Stimulated activated CD4-positive, alpha-beta T cell treated with anti-CD3 and anti-CD28 coated beads, Interleukin-15, amount 100 ng/mL, for 24 hours (primary cell): ENCODE results near the gene CCDC127.
A peak's percentile ranks its signal among the peaks of the same experiment; 100 is the strongest.
"Not testable (repeated sequence)": the region's sequence is repeated elsewhere in the genome, so short reads cannot be mapped to it uniquely, and the experiment has no call there.

Experiments
- DNase-seq: peaks from one replicate; pipeline ENCODE4 v3.0.0-alpha.2; 2020

Gene CCDC127, protein sequence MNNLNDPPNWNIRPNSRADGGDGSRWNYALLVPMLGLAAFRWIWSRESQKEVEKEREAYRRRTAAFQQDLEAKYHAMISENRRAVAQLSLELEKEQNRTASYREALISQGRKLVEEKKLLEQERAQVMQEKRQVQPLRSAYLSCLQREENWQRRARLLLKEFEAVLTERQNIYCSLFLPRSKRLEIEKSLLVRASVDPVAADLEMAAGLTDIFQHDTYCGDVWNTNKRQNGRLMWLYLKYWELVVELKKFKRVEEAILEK

DNA sequence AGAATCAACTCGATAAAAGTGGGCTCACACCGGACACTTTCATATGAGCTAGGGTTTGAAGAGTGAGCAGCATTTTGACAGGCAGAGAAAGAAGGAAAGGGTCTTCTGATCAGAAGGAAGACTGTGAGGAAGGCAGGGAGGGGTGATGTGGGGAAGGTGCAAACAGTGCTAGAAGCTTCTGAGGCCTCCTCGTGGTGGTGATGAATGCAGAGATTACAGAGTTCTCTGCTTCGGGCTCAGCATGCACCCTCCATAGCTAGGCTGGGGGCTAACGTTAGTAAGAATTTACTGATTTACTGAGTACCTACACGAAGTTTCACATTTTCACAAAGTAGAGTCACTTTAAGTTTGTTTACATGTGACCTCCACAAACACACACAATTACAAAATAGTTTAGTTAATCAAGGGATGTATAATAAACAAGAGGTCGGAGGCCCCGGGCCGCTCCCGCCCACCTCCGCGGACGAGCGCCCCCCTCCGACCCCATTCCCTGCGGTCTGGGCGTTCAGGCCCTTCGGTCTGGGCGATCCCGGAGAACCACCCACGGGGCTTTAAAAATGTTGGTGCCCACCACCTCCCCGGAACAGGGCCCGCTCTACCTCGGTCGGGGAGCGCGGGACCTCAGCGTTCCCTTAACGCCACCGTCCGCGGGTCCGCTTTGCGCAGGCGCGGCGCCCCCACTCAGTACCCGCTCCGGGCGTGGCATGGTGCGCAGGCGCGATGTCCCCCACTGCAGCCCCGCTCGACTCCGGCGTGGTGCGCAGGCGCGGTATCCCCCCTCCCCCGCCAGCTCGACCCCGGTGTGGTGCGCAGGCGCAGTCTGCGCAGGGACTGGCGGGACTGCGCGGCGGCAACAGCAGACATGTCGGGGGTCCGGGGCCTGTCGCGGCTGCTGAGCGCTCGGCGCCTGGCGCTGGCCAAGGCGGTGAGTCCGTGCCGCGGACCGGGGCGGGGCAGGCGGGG, at the start of gene CCDC127, which contains the start of gene SDHA:
Gene CCDC127 (minus strand): TSS at position 660 of the 963 bp plus-strand sequence. CDS start 1,304 bp downstream, outside the sequence.
Gene SDHA (plus strand): TSS at position 827 of the 963 bp plus-strand sequence. CDS start 36 bp downstream, at position 863.
- DNase-seq, result peak; percentile 99

DNA sequence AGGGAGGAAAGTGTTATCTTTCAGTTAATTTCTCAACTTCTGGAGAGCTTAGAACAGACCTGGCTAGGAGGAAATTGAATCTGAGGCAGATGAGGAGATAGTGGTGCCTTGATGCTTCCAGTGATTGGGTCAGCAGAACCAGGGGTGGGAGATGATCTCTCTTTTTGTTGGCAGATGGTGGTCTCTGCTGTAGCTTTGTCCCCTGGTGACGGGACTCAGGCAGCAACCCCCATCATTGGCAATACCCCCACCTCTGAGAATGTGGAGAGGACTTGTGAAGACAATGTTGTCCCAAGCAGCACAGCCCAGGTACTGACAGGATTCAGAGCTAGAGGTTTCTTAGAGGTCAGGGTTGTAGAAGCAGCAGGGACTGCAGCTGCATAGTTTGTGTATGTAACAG, 49.8 kb upstream of the CCDC127 start:
- no peak for DNase-seq

DNA sequence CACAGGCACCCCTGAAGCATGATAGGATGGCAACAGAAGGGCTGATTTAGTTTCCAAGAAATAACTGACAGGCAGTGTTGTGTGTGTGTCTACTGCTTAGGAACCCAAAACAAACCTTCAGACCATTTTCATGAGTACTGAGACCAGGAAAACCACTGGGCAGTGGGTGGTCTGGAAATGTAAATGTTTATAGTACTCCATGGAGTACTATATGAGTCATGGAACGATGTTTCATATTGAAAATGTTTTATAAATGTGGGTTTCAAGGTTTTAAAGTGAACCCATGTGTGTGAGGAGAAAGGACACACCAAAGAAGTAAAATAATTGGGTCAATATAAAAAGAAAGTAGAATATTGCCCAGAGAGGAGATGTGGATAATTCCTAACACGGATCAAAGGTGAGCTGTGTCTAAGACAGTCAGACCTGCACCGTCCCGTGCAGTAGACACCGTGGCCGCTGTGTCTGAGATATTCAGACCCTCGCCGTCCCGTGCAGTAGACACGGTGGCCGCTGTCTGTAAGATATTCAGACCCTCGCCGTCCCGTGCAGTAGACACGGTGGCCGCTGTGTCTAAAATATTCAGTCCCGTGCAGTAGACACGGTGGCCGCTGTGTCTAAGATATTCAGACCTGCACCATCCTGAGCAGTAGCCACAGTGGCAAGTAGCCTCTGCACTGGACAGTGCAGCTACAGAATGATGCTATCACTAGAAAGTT, 48.5 kb upstream of the CCDC127 start:
- not testable (repeated sequence) for DNase-seq

DNA sequence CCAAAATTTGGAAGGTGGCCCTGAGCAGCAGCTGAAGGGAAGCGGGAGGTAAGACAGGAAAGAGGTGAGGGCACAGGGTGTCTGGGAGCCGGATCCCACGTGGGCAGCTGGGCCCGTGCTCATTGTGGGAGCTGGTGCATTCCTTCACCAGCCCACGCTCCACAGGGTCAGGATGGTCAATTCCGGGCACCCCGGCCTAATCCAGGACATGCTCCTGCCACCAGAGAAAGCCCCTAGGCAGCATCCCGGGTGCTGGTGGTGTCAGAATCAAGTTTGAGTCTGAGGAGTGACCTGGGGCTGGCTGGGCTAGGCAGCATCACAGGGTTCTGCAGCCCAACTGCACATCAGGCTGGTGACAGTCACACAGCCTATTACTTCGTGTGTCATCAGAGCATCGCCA, 46.4 kb upstream of the CCDC127 start:
- DNase-seq, result no peak

DNA sequence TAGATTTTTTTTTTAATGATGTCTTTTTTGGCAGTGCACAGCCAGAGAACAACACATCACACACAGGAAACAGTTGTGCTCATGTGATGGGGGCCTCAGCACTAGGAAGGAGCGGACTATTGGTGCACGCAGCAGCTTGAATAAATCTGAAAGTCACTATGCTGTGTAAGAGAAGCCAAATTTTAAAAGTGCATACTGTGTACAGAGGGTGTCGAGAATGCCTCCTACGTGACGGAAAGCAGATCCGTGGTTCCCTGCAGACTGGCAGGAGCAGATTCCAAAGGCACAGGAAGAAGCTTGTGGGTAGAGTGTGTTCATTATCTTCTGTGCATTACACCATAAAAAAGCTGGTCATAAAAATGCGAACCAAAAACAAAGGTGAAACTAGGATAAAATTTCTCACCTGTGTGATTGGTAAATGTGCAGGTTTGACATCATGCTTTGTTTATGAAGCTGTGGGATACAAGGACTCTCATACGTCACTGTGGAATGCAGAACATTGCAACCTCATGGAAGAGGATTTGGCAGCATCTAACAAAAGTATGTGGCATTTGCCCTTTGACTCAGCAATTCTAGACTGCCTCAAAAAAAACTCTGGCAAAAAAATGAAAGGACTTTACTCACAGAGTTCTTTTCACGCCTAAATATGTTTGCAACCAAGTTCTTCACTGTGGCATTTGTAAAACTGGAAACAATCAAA, 45.5 kb upstream of the CCDC127 start:
- not testable (repeated sequence) for DNase-seq

DNA sequence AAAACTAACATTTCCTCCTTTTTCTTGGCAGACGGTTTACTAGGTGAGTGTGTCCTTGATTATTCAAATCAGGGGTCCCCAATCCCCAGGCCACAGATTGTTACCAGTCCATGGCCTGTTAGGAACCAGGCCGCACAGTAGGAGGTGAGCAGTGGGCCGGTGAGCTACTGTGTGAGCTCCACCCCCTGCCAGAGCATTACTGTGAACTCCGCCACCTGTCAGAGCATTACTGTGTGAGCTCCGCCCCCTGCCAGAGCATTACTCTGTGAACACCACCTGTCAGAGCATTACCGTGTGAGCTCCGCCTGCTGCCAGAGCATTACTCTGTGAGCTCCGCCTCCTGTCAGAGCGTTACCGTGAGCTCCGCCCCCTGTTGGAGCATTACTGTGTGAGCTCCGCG, 39.2 kb upstream of the CCDC127 start:
- no peak for DNase-seq

DNA sequence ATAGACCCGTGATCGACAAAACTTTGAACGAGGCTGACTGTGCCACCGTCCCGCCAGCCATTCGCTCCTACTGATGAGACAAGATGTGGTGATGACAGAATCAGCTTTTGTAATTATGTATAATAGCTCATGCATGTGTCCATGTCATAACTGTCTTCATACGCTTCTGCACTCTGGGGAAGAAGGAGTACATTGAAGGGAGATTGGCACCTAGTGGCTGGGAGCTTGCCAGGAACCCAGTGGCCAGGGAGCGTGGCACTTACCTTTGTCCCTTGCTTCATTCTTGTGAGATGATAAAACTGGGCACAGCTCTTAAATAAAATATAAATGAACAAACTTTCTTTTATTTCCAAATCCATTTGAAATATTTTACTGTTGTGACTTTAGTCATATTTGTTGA, 38.4 kb upstream of the CCDC127 start:
- DNase-seq, result not testable (repeated sequence)

DNA sequence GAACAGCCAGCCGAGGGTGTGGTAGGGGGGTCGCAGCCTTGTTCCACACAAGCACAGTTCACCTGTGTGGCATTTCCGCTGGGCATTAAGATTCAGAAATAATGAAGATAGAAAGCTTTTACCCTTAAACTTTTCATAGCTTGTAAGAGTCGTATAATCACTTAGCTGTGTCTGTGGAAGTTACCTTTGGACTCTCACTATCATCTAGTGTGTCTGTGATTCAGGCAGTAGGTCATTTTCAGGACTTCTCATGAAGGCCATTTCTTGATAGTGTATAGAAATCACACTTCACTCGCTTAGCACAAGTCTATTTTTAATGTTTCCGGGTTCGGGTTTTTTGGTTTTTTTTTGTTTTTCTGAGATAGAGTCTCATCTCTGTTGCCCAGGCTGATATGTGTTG, 37.2 kb upstream of the CCDC127 start:
- not testable (repeated sequence) for DNase-seq

DNA sequence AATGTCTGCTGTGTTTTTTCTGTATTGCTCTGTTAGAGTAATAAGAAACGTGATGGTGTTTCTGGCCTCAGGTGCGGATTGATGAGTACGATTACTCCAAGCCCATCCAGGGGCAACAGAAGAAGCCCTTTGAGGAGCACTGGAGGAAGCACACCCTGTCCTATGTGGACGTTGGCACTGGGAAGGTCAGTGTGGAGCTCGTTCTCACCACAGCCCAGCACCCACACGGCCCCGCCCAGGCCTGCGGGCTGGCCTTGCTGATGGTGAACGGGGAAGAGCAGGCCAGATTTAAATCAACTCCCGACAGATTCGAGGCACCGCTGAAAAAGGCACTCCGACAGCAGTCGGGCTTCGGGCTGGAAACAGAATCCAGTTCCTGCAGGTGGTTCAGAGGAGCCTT, 36.4 kb upstream of the CCDC127 start:
- DNase-seq, result not testable (repeated sequence)

DNA sequence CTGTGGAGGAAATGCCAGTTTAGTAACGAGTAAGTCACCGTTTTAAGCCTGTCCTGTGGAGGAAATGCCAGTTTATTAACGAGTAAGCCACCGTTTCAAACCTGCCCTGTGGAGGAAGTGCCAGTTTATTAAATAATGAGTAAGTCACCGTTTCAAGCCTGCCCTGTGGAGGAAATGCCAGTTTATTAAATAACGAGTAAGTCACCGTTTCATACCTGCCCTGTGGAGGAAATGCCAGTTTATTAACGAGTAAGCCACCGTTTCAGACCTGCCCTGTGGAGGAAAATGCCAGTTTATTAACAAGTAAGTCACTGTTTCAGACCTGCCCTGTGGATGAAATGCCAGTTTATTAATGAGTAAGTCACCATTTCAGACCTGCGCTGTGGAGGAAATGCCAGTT, 34.6 kb upstream of the CCDC127 start:
- no peak for DNase-seq

DNA sequence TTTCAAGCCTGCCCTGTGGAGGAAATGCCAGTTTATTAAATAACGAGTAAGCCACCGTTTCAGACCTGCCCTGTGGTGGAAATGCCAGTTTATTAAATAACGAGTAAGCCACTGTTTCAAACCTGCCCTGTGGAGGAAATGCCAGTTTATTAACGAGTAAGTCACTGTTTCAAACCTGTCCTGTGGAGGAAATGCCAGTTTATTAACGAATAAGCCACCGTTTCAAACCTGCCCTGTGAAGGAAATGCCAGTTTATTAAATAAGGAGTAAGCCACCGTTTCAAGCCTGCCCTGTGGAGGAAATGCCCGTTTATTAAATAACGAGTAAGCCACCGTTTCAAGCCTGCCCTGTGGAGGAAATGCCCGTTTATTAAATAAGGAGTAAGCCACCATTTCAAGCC, 34.0 kb upstream of the CCDC127 start:
- not testable (repeated sequence) for DNase-seq

DNA sequence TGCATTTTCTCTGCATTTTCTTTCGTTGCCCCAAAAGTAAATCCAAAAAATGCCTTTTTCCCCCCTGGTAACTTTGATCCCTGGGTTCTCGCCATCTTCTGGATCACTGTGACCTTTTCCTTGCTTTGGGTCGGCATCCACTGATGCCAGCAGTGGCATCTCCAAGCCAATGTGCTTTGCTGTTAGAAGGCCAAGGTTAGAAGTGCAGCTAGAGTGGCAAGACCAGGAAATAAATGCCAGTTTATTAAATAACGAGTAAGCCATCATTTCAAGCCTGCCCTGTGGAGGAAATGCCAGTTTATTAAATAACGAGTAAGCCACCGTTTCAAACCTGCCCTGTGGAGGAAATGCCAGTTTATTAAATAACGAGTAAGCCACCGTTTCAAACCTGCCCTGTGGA, 33.6 kb upstream of the CCDC127 start:
- DNase-seq, result not testable (repeated sequence)

DNA sequence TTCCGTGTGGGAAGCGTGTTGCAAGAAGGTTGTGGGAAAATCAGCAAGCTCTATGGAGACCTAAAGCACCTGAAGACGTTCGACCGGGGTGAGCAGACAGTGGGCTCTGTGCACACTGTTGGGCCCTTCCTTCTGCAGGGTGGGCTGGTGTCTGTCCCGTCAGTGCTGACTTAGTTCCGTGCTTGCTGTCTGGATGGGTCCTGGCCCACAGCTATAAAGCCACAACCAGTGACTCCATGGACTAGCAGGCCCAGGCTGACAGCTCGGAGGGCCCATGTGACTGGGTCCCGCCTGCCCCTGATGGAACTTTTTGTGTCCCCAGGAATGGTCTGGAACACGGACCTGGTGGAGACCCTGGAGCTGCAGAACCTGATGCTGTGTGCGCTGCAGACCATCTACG, 33.1 kb upstream of the CCDC127 start:
- DNase-seq, result not testable (repeated sequence)

DNA sequence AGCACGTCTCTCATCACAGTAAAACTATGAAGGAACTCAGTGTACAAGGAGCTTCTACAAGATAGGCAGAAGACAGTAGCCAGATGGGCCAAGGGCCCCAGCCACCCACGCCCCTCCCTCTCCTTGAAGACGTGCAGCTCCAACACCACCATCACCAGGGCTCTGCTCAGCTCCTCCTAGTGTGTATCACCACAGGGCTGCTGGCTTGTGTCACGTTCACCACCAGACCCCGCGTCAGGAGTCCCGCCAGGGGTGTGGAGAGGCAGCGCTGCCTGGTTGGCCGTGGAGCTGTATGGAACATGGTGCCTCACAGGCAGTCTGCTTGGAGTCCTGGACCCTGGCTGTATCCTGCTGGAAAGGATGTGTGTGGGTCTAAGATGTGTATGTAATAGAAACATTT, 32.4 kb upstream of the CCDC127 start:
- DNase-seq, result not testable (repeated sequence)

DNA sequence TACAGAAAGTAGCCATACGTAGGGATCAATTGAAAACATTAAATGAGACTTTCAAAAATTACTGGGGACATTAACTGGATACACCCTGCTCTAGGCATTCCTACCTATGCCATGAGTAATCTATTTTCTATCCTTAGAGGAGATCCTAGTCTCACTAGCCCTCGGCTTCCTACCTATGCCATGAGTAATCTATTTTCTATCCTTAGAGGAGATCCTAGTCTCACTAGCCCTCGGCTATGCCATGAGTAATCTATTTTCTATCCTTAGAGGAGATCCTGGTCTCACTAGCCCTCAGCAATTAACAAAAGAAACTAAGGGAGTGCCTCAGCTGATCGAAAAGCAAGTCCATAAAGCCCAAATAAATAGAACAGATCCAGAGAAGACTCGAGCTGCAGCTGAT, 27.8 kb upstream of the CCDC127 start:
- not testable (repeated sequence) for DNase-seq

DNA sequence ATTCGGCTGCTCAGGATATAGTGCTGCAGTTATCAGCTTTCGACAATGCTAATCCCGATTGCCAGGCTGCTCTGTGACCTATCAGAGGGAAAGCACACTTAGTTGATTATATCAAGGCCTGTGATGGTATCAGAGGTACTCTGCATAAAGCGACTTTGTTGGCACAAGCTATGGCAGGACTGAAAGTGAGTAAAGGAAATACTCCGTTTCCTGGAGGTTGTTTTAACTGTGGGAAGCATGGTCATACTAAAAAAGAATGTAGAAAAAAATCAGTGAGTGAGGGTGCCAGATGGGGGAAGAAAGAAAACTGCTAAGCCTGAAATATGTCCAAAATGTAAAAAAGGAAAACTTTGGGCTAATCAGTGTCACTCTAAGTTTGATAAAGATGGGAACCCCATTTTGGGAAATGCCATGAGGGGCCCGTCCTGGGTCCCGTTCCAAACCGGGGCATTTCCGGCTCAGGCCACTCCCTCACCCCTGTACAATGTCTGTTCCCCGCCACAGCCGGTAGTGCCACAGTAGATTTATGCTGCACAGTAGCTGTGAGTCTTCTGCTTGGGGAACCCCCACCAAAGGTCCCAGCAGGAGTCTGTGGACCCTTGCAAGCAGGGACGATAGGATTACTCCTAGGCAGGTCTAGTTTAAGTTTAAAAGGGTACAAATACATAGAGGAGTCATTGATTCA, 25.9 kb upstream of the CCDC127 start:
- DNase-seq, result peak; percentile 51

DNA sequence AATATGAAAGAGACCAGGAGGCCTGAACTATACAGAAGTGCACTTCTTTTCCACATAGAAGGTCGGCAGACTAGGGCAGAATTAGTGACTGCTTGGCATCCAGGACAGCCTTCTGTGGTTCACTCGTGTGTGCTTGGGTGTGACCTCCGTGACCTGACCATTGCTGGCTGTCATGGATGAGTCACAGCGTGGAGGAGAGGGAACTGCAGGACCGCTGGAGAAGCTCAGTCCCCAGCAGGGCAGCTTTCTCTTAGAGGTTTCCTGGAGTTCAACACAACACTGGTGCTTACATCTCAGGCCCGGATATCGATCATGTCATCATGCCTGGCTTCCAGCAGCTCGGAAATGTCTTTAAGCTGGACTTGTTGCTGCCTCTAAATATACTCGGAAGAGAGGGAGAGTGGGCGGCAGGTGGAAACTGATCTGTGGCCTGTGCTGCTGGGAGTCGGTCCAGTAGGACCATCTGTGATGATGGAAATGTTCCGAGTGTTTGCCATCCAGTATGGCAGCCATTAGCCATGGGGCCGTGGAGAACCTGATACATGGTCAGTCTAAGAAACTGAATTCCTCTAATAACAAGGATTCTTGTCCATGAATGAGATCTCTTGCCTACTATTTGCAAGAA, 23.2 kb upstream of the CCDC127 start:
- not testable (repeated sequence) for DNase-seq

DNA sequence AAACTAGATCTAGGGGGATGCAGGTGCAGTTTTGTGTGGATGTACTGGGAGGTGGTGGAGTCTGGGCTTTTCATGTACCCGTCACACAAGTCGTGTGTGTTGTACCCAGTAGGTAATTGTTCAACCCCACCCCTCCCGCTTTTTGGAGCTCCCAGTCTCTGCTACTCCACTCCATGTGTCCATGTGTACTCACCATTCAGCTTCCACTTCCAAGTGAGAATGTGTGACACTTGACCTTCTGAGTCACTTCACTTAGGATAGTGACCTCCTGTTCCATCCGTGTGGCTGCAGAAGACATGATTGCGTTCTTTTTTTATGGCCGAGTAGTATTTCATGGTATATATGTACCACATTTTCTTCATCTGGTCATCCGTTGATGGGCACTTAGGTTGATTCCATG, 22.6 kb upstream of the CCDC127 start:
- not testable (repeated sequence) for DNase-seq

DNA sequence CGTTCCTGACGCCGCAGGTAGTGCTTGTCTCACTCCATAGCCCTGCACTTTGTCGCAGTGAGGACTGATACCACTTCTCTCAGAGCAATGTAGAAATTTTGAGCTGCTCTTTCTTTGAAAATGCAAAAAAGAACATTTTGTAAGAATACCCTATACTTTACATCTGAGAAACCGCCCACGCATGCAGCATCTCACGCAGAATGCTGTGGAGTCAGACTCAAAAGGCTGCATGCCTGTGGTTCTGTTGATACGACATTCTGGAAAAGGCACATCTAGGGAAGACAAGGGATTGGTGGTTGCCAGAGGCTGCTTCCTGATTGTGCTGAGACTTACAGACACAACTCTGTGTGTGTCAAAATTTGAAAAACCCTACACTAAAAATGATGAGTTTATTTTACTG, 20.0 kb upstream of the CCDC127 start:
- not testable (repeated sequence) for DNase-seq

DNA sequence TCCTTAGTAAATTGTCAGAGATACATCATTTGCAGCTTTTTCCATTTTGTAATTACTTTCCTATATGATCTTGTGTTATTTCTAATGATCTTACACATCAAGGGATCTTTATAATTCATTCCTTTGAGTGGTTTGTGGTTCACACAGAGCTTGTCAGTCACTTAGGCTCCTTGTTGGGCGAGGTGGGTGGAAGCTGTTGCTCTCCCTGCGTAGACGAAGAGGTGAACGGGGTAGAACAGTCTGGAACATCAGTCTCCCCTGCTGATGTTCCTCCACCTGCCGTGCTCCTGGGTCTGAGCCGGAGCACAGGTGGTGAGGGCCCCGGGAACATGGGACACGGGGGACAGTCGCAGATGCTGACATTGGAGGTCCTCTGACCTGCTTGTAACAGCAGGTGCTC, 17.6 kb upstream of the CCDC127 start:
- not testable (repeated sequence) for DNase-seq

DNA sequence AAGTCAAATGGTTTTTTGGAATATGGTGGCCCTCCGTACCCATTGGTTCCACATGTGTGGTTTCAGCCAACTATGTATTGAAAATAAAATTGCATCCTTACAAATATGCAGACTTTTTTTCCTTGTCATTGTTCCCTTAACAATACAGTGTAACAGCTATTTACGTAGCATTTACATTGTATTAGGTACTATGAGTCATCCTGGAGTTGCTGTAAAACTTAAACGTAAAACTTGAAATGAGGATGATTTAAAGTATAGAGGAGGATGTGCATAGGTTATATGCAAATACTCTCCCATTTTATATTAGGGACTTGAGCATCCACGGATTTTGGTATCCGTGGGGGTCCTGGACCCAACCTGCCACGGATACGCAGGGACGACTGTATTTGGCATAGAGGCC, 16.5 kb upstream of the CCDC127 start:
- DNase-seq, result no peak
